ENCODE data around the gene ELOVL3.

- TF ChIP-seq CTCF (conservative IDR thresholded peaks at IDR 0.05; ENCODE audit: low read depth, low read length), result no peak
- TF ChIP-seq CEBPB (IDR thresholded peaks at IDR 0.05; ENCODE audit: low read depth, low read length), result no peak
- no peak for TF ChIP-seq RAD21 (IDR thresholded peaks at IDR 0.05; ENCODE audit: low read length)
- no peak for TF ChIP-seq USF2 (IDR thresholded peaks at IDR 0.05; ENCODE audit: low read depth, low read length)
- no peak for TF ChIP-seq RCOR1 (IDR thresholded peaks at IDR 0.05; ENCODE audit: insufficient replicate concordance, low read length)
- no peak for TF ChIP-seq MXI1 (IDR thresholded peaks at IDR 0.05; ENCODE audit: borderline replicate concordance, low read depth, low read length)
- TF ChIP-seq MAFK (IDR thresholded peaks at IDR 0.05; ENCODE audit: low read depth, low read length), result no peak
- no peak for TF ChIP-seq ELK1 (IDR thresholded peaks at IDR 0.05; ENCODE audit: borderline replicate concordance, low read depth, low read length)
Observed at GRCh38 chr10:102275343-102275742, 49.2 kb downstream of the ELOVL3 start.

Data from IMR-90 (cell line).